HG03095 (cell line): ENCODE measurements around the gene HYAL2.

Experiments used
- ATAC-seq: cut with Tn5 transposase; IDR thresholded peaks from one replicate; pipeline ENCODE4 v1.9.1; 2021; ENCODE audit warnings: moderate library complexity; ENCODE audit not compliant: unreplicated experiment

Gene HYAL2

DNA sequence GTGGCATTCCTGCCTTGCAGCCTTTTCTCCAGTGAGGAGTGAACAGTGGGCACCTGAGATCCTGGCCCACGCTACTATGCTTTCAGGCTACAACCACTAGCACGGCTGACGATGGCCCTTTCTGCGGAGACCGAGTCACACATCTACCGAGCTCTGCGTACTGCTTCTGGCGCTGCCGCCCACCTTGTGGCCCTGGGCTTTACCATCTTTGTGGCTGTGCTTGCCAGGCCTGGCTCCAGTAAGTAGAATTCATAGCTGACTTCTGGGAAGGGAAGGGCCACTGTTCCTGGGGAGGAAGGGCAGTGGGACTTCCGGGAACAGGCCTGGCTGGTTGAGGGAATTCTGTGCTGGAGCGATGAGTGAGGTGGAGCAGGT is 28.8 kb upstream of the HYAL2 start:
- no peak for ATAC-seq

DNA sequence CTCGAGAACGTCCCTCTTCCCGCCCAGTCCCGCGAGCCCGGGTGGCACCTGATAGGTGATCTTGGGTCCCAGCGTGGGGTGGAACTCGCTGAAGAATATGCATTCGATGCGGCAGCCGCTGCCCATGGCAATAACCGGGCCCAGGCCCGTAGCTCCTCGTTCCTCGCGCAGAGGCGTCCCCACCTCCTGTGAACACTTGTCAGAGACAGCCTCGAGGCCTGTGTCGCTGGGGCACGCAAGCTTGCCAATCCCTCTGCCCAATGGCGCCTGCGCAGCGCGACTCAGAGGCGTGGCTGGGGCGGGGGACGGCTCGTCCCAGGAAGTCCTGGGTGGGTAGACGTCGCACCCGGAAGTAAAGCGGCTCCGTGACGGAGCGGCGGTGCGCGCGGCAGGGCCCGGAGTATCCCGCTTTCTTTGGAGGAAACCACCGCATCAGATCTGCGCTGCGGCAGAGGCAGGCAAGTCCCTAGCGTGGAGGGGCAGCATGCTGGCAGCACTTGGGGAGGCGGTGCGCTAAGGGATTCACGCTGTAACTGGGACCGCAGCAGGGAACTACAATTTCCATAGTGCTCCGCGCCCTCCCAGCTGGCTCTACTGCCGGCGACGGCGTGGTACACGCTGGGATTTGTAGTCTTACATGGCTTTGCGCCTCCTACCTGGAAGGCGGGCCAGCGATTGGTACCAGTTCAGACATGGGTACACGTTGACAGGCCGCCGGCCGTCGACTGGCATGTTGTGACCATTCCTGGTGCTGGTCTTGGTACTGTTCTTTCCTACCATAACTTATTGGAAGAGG is 28.2 kb upstream of the HYAL2 start, which contains the start of the genes CYB561D2 and NPRL2:
Gene CYB561D2, plus strand, starts transcription at position 336 of the 796 bp plus-strand sequence. CDS start 572 bp downstream, outside the sequence.
Gene NPRL2, minus strand, starts transcription at position 249 of the 796 bp plus-strand sequence. Its CDS starts 123 bp downstream, at position 126.
- ATAC-seq = peak; percentile 76

DNA sequence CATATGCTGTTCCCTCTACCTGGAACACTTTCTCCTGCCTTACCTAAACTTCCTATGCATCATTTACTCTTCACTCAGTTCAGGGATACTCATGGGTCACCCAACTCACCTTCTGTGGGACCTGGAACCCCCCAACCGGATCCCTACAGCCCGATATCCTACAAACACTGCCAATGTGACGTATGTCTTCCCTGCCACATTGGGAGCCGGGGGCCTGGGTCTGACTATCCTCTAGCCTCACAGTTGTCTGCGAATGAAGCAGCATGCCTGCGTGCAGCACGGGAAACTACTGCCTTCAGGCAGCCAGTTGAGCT is 27.6 kb upstream of the HYAL2 start:
- ATAC-seq = no peak

DNA sequence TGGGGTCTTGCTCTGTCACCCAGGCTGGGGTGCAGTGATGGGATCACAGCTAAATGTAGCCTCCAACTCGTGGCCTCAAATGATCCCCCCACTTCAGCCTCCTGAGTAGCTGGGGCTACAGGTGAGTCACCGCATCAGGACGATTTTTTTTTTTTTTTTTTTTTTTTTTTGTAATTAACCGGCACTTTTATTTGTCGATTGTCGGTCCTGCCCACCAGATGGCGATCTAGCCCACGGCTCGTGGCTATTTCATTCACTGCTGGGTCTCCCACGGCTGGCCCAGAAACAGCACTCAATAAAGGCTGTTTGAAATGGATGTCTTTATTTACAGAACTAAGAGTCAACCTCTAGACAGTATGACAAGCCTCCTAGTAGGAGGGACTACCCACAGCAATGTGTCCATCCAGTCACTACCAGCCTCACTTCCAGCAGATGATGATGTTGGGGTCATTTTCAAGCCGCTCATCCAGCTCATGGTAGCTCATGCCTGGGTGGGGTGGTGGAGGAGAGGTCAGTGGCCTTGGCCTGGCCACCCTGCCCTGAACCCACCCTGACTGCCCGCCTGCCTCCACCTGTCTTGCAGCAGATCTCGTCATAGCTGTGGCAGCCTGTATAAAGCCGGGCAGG is 24.8 kb upstream of the HYAL2 start:
- ATAC-seq = no peak

DNA sequence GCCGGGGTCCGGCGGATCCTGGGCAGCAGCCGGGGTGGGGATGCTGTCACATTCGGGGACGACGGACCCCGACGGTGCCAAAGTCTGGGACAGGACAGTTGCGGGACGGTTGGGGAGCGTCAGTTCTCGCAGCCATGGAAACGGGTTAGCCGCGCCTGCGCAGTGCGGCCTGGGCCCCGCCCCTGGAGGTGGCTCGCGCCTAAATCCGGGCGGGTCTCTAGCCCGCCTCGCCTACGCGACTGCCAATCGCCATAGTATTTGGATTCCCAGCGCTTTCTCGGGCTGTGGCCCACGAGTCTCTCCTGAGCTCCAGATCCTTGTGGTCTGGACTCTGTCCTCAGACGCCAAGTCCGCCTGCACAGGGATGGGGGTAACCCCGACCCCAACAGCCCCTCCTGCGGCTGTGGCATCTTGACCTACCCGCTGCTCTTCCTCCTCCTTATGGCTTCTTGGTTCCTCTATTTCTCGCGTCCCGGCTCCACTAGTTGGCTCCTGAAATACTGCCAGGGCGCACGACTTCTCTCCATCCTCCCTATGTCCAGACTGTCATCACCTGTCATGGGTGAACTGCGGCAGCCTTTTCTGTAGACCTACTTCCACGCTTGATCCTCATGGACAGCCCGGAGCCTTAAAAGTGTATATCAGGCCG is 23.2 kb upstream of the HYAL2 start, which contains the start of gene ZMYND10:
Gene ZMYND10, minus strand, starts transcription at position 147 of the 649 bp plus-strand sequence. CDS start 153 bp downstream, outside the sequence.
- ATAC-seq = no peak

DNA sequence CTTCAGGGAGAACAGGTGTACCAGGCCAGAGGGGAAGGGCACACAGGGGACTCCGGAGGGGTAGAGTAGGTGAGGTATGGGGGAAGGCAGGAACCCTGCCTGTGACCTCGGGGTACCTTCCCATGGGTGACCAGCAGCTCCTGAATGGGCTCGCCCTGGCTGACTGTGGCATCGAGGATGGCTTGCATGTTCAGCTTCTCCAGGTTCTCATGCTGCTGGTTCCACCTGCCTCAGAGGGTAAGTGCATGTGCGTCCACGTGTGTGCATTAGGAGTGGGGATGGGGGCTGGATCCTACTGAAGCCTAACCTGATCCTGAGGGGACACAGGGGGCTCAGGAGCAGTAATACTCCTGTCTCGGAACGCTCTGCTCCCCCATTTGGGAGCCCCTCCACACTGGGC is 22.5 kb upstream of the HYAL2 start:
- no peak for ATAC-seq

DNA sequence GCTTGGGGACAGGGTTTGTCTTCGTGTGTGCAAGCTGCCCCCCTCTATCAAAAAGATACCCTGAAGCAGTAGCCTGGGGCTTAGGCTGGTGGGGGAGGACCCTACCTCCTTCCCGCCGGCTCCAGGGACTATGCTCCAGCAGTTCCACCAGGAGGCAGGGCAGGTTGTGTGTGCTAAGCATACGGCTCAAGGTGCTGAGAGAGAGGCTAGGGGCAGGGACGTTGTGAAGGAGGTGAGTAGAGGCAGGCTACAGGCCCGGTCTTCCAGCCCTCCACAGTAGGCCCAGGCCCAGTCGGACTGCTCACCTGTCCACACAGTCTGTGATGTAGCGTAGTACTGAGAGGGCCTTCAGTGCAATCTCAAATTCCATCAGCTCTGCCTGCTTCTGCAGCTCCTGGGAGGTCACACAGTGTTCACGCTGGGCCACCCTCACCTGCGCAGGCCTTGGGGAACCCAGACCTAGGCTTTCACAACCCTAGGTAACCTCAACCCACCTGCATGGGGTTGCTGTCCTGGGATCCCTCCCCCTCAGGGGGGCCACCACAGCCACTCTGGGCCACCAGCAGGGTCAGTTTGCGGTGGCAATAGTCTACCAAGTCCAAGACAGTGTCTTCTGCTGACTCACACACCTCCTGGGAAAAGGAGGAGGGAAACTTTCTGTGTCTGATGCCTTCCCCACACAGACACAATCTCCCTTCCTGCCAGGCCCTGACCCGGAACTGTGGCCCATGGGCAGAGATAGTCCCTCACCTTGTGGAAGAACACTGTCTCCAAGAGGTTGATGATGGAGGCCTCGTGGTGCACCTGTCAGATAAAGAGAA is 20.5 kb upstream of the HYAL2 start:
- no peak for ATAC-seq

DNA sequence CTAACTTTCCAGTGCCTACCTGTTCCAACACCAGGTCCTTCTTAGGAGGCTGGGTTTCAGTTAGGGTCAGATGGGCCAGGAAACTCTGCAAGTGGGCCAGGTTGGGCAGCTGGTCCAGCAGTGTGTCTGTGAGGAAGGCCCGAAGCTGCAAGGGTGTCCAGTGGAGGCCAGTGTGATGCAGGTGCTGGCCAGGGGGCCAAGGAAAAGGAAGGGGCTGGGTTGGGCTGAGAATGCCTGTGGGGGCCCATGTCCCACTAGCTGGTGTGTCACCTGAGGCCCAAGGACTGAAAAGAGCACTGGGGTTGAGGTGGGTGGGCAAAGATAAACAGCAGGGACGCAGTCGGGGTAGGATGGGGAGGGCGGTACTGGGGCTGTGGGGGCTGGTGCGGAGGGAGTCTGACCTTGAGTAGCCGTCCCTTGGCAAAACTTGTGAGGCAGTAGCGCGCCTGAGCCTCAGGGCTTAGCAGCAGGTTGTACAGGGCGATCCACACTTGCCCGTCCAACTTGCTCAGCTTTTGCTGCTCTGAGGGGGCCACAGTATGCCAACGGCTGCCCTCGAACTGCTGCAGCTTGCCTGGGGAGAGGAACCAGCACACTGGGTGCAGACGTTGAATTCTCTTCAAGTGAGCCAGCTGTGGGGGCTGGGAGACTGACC is 19.6 kb upstream of the HYAL2 start:
- ATAC-seq = no peak

DNA sequence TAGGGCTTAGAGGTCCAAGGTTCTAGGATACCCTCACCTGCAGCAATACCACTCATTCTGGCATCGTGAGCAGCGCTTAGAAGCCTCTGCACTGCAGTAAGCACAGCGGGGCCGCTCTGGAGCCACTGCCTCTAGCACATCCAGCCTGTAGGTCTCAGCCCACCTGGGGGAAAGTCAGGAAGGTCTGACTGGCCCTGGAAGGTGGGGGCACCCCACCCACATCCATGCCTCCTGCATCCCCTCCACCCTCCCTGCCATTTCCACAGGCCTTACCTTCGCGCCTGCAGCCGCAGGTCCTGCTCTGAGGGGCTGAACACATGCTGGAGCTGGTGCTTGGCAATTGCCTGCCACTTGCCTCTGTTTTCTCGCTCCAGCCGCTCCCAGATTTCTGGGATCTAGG is 19.0 kb upstream of the HYAL2 start:
- no peak for ATAC-seq

DNA sequence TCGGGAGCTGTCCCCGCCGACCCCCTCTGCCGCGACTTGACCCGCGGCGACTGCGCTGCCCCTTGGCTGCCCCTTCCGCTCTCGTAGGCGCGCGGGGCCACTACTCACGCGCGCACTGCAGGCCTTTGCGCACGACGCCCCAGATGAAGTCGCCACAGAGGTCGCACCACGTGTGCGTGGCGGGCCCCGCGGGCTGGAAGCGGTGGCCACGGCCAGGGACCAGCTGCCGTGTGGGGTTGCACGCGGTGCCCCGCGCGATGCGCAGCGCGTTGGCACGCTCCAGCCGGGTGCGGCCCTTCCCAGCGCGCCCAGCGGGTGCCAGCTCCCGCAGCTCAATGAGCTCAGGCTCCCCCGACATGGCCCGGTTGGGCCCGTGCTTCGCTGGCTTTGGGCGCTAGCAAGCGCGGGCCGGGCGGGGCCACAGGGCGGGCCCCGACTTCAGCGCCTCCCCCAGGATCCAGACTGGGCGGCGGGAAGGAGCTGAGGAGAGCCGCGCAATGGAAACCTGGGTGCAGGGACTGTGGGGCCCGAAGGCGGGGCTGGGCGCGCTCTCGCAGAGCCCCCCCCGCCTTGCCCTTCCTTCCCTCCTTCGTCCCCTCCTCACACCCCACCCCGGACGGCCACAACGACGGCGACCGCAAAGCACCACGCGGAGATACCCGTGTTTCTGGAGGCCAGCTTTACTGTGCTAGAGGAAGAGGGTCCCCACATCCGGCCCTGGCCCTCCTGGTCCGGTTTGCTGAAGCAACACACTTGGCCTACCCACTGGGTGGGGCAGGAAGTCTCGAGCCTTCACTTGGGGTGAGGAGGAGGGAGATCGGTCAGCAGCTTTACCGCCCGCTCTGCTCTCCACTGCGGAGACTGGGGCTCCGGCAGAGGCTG is 18.1 kb upstream of the HYAL2 start, which contains the start of gene RASSF1:
Gene RASSF1, minus strand, starts transcription at position 389 of the 882 bp plus-strand sequence. Its CDS starts 31 bp downstream, at position 358.
- ATAC-seq = peak; percentile 19

DNA sequence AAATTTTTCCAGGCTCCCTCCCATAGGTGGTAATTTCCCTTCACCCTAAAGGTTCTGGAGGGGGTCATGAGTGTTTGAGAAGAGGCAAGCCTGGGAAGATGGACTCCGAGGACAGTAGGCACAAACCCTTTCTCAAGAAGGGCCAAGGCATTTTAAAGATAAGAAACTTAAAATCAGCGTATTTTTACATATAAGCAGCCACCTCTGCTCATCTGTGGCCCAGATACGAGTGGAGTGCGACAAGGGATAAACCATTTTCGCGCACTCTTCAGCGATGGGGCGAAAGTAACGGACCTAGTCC is 17.6 kb upstream of the HYAL2 start:
- no peak for ATAC-seq

DNA sequence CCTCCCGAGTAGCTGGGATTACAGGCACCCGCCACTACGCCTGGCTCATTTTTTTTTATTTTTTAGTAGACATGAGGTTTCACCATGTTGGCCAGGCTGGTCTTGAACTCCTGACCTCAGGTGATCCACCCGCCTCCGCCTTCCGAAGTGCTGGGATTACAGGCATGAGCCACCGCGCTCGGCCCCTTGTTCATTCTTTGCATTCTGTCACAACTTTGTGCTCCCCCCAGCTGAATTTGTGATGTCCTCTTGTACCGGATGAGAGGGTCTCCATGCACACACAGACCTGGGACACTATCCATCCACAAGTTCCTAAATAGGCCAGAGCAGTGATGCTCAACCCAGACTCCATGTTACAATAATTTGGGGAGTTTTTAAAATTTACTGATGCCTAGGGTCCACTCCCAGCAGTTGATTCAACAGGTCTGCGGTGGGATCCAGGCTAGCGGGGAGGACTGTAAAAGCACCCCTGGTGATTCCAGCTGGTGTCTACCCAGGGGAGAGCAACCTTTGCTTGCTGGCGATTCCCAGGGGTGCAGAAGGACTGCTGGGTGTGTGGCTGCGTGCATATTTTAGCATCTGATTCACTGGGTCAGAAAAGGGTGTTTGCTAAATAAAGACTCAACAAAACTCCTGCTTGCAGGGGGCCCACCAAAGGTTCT is 17.1 kb upstream of the HYAL2 start:
- no peak for ATAC-seq

DNA sequence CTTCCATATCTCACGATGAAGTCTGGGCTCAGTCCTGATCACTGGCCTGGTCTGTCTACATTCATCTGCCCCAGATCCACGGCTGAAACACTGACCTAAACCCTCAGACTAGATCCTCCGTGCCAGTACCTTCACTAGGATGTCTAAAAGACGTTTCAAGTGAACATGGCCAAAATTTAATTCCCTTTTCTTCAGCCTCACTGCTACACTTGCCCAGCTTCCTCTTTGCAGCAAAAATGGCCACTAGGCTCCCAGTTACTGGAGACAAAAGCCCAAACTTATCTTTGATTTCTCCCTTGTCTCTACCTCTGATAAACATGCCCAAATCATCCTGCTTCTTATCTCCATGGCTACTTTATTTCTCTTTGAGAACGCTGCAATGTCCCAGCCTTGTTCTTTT is 16.4 kb upstream of the HYAL2 start:
- no peak for ATAC-seq

DNA sequence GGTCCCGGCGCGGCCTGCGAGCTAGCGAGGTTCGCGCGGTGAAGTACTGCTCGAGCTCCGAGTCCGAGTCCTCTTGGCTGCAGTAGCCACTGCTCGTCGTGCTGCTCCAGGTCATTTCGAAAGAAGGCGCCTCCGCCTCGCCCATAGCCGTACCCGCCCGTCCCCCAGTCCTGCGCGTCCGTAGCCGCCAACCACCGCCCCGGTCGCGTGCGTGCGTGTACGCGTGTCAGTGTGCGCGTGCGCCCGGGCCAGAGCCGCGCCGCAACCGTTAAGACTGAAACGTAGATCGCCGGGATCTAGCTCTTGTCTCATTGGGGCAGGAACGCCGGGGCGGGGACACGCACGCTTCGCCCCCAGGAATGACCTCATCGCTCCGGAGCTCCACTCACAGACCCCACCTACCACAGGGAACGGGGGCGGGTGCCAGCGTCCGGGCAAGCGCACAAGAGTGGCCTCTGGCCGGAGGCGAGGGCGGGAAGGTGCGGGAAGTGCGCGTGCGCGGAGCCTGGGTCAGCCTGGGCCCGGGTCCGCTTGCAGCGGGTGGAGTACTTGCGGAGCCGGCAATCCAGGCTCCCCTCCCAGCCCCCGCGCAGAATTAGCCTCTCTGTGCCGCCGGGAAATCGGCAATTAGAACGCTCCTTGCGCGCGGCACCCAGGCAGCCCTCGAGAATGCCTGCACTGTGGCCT is 14.8 kb upstream of the HYAL2 start:
- peak; percentile 64 for ATAC-seq

DNA sequence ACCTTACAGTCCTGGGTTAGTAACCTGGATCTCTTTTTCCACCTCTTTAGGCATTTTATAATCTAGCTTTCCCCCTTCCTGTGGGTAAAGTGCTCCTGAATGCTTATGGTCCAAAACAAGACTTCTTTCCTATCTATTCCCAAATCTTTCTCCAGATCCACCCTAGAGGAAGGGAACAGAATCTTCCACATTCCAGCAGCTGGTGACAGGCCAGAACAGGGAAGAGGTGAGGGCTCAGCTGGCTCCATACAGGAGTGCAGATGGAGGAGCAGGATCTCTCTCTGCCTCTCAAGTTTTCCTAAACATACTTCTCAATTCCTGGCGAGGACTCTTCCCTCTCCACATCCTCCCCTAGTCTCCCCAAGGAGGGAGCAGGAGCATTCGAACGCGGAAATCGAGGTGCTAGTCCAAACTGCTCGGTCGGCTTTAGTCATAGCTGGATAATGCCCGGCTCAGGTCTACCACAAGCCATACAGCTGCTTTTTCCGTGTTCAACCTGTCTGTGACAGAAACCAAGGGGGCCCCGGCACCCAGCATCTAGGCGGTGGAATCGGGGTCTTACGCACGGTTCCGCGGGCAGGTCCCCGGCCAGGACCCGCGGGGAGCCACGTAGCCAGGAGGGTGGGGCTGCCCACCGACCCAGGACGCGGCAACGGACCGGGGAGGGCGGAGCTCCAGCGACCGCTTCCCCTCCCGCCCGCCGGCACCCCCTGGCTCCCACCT is 14.1 kb upstream of the HYAL2 start:
- ATAC-seq = peak; percentile 23

DNA sequence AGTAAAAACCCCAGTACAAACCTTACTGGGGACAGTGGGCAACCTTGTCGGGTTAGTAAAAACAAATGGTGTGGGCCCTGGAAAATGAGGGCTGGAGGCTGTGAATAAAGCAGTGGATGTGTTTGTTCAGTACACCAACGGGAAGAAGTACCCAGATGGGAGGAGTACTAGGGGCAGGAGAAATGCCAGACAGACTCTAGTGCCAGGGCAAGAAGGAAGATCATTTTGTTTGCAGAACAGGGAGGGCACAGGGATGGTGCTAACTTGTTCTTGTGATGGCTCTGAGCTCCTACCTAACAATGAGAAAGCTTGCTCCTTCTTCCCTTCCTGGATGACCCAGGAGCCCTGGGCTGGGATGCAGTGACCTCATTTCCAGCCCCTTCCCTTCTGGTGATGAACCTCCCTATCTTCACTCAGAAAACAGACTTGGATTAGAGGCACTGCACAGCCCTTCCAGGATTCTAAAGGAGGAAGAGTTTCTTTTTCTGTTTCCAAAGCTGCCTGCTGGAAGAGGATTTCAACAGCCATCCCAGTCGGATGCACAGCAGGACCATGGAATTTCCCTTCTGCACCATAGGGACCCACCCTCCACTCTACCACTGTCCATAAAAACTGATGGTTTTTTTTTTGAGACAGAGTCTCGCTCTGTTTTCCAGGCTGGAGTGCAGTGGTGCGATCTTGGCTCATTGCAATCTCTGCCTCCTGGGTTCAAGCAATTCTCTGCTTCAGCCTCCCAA is 12.0 kb upstream of the HYAL2 start:
- ATAC-seq = no peak

DNA sequence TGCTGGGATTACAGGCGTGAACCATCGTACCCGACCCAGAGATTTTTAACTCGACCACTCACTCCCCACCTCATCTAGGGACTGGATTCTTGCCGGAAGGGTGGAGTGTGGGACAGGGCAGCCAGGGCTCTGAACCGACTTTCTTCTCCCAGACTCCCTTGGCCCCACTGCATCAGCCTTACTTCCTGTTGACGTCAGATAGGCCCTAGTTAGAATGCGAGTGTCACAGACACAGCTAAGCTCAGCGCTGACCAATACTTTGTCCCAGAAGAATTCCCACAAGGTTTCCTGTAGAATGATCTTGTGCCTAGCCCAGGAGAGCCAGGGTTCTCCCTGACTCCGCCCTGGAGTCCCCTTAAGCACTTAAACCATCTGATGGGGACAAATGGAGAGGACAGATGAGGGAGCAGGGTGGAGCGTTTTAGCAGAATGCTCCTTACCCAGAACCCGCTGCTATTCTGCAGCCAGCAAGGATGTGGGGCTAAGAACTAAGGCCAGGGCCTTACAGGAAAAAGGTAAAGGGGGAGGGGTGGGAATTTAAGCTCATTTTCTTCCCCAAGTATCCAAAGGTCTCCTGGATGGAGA is 11.3 kb upstream of the HYAL2 start:
- ATAC-seq = no peak
